GM23248 (cell line): ENCODE results near the gene CCNB2.

Source experiments
- EZH2 ChIP-seq: fragments of 200-600 bp; sonication (generic); IDR thresholded peaks from 2 replicates; pipeline ENCODE4 v1.6.1; 2018; ENCODE audit warnings: antibody characterized with exemption, mild to moderate bottlenecking; ENCODE audit not compliant: insufficient read depth, poor library complexity, severe bottlenecking
- EZH2phosphoT487 ChIP-seq: fragments of 200-600 bp; sonication (generic); IDR thresholded peaks from 2 replicates; pipeline ENCODE4 v1.6.1; 2018; ENCODE audit warnings: antibody characterized with exemption, moderate library complexity, mild to moderate bottlenecking, low read depth; ENCODE audit not compliant: insufficient read depth

- TF ChIP-seq EZH2 (no peak), EZH2phosphoT487 (no peak)
These were observed 27.1 kb downstream of the CCNB2 start for GRCh38 chr15:59131969-59132562.
